ENCODE results near the gene SHISA4.
"Not testable (repeated sequence)": the region's sequence is repeated elsewhere in the genome, so short reads cannot be mapped to it uniquely, and the experiment has no call there.

The SHISA4 gene

GRCh38 chr1:201930803-201931202, 42.1 kb downstream of the SHISA4 start:
- DNase-seq (ENCODE audit: low read depth) = no peak

- no peak for DNase-seq (ENCODE audit: low read depth)
These were observed 45.2 kb downstream of the SHISA4 start for GRCh38 chr1:201933840-201934430.

- DNase-seq (ENCODE audit: low read depth) = no peak
These were observed 49.0 kb downstream of the SHISA4 start for GRCh38 chr1:201937624-201938213.

- no peak for DNase-seq (ENCODE audit: low read depth)
These were observed 49.8 kb downstream of the SHISA4 start for GRCh38 chr1:201938440-201939035.

GRCh38 chr1:201939148-201939547, 50.5 kb downstream of the SHISA4 start:
- no peak for DNase-seq (ENCODE audit: low read depth)

- DNase-seq (ENCODE audit: low read depth) = no peak
These were observed 50.9 kb downstream of the SHISA4 start for GRCh38 chr1:201939574-201939973.

- not testable (repeated sequence) for DNase-seq (ENCODE audit: low read depth)
These were observed 51.6 kb downstream of the SHISA4 start for GRCh38 chr1:201940316-201940715.

GRCh38 chr1:201941420-201942128, 52.9 kb downstream of the SHISA4 start:
- DNase-seq (ENCODE audit: low read depth) = no peak

- DNase-seq (ENCODE audit: low read depth) = no peak
These were observed 53.4 kb downstream of the SHISA4 start for GRCh38 chr1:201942129-201942495.
